Stimulated activated CD4-positive, alpha-beta T cell treated with anti-CD3 and anti-CD28 coated beads, Interleukin-4, amount 100 ng/mL, for 4 hours (primary cell): ENCODE measurements around the gene HOGA1.
A peak's percentile ranks its signal among the peaks of the same experiment; 100 is the strongest.
"Not testable (repeated sequence)": the region's sequence is repeated elsewhere in the genome, so short reads cannot be mapped to it uniquely, and the experiment has no call there.

ENCODE experiments used
- DNase-seq, 2 experiments: peaks; one replicate each; pipeline ENCODE4 v3.0.0-alpha.2; 2020

Gene HOGA1

DNA sequence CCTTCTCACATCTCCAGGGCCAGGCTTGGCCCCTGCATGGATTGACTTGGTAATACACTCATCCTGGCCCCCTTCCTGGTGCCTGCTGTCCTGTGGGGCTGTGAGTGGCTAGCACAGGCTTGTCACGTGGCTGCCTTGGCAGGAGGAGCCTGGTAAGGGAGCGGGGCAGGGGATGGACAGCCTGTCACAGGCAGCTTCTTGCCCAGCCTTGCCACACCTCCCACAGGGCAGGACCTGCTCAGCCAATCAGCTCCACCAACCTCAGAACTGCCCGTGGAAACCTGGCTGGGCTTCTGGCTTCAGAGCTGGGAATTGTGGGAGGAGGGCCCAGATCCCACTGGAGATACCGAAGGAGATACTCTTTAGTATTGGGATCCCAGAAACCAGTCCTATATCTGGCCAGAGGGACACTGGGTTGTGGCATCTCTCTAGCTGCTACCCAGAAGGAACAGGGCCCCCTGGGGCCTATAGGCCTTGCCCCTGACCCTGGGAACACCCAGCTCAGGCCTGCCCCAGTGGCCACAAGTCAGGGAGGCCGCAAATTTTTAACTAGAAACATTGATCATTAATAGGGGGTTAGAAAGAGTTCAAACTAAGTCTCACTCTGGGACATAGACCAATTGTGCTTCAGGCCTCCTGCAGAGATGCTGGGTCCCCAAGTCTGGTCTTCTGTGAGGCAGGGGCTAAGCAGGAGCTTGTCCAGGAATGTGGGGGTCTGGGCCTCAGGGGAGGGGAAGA, at the start of gene HOGA1:
Gene HOGA1 (plus strand): TSS at position 330 of the 738 bp plus-strand sequence. CDS start 315 bp downstream, at position 645.
- no peak for DNase-seq

DNA sequence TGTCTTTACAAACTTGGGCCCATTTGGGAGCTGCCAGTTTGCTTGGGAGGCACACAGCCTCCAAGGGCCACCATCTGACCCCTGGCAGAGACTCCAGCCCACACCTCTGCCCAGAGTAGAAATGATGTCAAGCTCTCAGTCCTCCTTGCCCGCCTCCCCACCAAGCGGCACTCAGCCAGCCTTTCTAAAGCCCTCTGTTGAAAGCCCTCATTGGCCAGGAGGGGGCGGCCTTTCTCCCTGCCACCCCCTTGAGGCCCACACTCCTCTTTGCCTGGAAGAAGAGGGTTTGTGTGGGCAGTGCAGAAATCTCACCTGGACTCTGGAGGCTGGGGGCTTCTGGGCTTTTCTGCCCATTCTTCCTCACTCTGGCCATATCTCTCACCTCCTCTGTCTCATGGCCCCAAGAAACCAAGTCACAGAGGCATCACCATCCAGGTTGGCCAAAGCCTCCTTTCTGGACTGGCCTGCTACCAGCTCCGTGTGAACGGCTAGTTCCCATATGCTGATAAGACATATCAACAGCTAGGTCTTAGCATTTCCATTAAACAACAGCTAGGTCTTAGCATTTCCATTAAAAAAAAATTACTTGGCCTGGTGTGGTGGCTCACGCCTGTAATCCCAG, 49.3 kb upstream of the HOGA1 start:
- peak; percentile 18 to 36 for DNase-seq

DNA sequence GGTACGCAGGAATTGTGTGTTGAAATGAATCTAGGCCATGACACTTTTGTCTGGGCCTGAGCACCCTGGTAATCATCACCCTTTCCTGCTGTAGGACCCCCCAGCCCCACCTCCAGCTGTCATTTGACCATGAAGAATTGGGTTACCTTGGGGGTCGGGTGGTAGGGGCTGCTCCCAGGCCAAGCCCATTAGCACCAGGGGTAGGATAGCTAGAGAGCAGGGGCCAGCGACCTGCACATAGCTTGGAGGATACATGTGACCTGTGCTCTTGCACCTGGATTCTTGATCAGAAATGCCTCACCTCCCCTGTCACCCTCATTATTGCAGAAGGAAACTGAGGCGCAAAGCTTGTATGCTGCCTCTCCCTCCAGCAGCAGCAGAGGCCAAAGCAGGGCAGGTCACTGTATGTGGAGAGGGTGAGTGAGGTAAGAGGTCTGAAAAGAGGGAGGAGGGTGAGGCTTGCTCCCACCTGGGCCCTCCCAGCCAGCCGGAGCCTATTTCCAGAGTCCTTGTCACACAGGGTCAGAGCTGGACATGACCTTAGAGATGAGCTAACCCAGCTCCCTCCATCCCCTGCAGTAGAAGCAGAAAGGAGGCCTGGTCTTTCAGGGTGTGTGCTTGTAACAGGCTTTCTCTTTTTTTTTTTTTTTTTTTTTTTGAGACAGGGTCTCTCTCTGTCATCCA, 46.9 kb upstream of the HOGA1 start:
- no peak for DNase-seq

DNA sequence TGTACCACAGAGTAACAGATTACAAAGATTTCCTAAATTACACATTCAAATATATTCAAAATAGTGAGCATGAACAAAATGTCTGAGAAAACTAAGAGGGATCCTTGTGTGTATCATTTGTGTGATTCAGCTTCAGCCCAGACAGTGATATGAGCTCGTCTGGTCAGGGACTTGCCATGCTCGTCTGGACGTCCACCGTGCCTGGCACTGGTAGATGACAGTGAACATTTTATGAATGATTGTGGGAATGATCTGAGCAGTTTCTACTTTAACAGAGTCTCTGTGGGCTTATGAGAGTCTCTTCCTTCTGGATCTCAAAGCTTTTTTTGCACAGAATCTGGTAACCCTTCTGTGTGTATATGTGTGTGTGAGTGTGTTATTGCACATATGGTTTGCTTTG, 45.8 kb upstream of the HOGA1 start:
- no peak for DNase-seq

DNA sequence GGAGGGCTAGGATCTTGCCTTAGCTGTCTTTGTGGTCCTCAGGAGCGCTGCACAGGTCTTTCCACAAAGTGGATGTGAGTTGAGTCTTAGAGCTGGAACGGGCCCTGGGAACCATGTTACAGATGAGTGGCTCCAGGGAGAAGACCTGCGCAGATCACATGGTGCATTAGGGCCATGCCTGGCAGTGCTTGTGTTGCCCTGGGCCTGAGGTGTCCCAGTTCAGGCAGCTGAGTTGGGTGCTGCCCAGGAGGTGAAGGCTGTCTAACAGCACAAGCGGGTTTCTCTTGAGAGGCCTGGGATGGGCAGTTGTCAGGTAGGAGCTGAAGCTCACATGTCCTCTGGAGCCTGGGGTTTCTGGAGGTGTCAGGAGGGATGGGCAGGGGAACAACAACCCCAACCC, 45.4 kb upstream of the HOGA1 start:
- DNase-seq: no peak

DNA sequence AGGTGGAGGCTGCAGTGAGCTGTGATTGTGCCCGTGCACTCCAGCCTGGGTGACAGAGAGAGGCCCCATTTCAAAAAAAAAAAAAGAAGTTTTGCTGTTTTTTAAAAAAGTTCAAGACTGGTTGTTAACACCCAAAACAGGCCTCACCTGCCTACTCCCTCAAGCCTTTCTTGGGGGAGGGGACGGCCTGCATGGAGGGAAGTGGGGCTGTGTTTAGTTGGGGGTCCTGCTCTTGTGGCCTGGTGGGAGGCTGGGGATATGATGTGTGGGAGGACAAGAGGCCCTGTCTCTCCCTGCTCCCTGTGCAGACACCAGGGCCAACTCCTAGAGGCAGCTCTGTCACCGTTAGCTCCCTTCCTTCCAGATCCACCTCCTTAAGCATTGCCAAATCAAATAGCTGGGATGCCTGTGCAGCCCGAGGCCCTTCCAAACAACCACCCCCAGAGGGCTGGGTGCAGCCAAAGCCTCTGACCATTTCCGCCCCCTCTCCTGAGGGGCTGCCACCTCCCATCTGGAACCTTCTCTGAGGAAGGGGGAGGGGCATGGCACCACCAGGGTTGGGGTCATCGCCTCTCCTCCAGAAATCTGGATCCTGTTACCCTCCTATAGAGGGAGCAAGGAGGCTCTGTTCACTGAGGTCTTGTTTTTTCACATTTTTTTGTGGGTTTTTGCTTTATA, 44.5 kb upstream of the HOGA1 start:
- DNase-seq: no peak

DNA sequence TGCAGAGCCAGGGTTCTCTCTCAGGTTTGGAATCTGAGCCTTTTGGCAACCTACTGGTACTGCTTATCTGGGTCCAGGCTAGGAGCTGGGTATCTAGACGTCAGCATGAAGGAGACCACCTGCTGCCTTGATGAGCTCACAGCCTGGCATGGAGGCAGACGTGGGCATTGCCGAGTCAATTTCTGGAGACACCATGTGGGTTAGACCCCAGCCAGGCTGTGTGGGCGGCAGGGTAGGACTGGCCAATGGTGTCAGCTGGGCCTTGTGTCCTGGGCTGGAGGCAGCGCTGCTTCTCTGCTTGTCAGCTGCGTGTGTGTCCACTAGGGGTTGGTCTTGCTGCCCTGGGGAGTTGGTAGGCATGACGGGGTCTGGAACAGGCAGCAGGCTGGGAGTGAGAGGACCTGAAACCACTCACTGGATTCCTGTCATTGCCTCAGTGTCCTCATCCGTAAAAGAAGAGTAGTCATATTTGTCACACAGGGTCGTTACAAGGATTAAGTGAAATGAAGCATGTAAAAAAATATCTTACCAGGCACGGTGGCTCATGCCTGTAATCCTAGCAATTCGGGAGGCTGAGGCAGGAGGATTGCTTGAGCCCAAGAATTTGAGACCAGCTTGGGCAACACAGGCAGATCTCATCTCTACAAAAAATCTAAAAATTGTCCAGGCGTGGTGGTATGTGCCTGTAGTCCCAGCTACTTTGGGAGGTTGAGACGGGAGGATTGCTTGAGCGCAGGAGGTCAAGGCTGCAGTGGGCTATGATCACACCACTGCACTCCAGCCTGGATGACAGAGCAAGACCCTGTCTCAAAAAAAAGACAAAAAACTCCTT, 43.3 kb upstream of the HOGA1 start:
- no peak for DNase-seq

DNA sequence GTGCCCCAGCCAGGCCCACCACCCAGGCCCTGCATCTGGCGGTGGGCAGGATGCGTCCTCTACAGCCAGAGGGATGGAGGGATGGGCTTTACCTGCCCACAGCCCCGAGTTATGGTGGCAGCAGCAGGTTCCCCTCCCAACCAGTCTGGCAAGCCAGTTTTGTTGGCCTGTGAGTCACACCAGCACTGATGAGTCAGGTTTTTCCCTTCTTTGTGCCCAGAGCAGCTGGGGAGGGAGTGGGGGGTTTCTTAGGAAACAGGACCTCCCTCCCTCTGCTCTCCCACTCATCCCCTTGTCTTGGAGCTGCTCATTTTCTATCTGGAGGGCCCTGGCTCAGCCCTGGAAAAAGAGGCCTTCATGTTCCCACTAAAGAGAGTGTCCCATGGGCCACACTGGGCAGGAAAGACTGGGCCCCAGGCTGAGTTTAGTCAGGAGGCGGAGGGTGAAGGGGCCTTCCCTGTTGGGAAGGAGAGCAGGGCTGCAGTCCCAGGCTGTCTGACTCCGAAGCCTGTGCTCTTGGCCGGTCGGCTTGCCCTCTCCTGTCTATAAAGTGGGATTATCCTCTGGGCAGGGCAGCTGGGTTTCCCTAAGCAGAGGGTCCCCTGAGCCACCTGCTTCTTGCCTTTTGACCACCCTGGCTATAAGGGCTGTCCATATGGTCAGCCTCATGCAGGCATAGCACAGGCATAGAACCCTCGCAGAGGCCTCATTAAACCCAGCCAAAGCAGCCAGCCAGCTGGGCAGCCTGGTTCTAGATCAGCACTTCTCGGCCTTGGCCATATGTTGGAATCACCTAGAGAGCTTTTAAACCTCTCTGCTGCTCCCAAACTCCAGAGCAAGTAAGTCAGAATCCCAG, 41.8 kb upstream of the HOGA1 start:
- peak; percentile 44 to 64 for DNase-seq

DNA sequence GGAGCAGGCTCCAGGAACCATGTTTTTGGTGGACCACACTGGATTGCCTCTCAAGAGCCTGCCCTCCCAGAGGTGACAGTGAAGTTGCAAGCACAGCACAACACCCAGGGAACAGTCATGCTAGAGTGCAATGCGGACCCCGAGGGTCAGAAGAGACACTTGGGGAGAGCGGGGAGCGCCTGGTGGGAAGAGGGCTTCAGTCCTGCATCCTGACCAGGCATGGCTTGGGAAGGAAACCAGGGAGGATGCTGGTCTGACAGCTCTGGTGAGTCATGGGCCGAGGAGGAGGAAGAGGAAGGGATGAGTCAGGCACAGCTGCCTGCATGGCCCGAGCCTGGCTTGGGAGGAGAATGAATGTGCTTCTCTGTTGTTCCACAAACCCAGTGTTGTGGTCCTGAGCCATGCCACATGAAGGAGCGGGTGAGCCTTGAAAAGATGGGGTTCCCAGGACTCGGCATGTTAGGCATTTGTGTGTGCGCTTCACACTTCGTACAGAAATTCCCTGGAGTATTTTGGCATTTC, 41.1 kb upstream of the HOGA1 start:
- DNase-seq: peak; percentile 48 to 62

DNA sequence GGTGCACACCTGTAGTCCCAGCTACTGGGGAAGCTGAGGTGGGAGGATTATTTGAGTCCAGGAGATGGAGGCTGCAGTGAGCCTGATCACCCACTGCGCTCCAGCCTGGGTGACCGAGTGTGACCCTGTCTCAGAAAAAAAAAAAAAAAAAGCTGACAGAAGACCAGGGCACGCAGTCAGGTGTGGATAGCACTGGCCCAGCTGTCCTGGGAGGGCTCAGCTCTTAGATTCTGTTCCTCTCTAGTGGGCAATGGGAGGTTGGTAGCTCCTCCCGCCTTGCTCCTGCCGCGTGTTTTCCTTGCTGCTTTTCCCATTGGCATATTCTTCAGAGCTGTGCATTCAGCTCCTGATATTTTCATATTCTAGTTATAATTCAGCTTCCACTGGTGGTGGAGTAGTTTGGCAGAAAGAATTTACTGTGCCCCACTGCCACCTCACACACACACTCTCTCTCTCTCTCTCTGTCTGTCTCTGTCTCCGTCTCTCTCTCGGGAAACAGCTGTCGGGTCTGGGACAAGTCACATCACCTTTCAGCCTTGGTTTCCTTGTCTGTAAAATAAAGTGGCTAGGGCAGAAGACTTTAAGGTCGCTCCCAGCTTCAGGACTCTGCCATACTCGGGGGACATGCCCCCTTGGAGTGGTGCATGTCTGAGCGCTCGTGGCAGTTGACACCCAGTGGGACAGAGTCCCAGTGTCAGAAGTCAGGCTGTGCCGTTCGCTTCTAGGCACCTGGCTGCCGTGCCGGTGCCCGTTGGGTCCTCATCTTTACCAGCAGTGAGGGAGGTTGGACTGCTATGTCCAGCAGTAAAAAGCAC, 37.5 kb upstream of the HOGA1 start:
- no peak for DNase-seq

DNA sequence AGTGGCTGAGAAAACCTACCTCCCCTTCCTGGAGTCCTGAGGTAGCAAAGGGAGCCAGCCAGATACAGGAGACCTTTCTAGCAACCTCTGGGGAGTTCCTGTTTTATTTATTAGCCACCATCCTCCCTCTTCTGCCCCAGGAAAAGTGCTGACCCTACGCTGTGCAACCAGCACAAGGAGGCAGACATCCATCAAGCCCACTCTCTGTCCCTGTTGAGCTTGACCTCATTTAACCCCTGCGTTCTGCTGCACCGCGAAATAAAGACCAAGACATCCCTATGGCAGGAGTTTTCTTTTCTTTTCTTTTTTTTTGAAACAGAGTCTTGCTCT, 37.0 kb upstream of the HOGA1 start:
- DNase-seq: no peak

DNA sequence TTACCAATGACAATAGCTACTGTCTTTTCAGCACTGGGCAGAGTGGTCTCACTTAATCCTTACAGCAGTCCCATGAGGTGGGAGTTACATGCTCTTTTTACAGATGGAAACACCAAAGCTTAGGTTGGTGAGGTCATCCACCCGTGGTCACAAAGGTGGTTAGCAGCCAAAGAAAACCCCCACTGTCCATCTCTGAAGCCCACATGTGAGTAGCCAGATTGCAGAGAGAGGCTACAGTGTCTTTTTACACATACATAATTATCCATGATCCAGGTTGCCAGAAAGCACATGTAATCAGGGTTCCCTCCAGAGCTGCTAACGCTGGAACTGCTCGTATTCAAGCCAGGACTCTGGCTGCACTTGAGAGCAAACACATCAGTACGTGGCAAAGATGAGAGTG, 36.2 kb upstream of the HOGA1 start:
- no peak for DNase-seq

DNA sequence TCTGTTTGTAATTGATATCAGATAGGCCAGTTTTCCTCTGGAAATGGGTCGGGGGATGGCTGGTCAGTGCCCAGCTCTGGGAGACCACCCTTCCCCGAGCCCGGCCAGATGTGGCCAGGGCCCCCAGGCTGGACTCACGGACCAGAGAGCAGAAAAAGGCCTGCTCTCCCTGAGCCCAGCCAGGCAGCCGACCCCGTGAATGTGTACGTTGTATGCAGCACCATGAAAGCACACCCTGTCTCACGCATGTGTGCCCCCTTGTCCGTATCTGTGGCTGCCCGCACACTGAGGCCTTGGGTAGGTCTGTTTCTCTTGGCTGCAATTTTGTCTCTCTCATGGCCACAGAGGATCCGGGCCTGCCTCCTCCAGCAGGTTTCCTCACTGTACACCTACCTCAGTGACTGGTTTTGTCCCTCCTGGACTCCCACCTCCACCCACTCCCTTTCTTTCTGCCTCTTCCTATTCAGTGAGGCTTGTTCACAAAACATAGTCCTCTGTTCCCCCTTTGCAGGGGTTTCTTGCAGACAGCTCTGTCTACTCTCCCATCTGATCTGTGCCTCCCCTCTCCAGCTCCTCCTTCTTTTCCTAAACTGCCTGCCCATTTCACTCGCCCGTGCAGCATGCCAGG, 35.2 kb upstream of the HOGA1 start:
- DNase-seq: no peak

DNA sequence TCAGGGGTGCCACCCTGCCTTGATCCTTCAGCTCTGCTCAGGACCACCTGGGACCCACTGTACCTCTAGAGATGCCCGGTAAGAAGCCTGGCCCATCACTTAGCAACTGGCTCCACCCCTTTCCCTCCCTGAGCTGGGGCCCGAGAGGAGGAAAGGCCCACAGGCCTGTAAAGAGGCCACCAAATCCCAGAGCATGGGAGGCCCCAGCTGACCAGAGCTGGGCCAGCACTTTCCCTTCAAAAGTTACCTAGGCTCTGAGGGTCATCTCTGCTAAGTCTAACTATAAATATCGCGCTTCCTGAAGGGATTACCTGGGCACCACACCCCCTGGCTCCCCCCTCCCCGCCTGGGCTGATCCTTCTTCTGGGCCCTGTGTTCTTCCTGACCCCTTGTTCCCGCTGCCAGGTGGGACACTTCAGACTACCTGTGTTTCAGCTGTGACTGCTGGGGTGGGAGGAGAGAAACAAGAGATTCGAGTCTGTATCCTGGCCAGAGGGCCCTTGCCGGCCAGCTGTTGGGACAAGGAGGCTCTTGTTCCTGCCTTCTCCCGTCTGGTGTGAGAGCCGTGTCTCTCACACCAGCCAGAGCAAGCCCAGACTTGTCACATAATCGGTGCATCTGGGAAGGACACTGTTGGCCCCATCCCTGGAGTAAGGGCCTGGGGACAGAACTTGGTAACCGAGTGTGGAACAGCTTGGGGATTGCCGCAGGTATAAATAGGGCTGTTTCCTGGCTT, 34.4 kb upstream of the HOGA1 start:
- DNase-seq: no peak

DNA sequence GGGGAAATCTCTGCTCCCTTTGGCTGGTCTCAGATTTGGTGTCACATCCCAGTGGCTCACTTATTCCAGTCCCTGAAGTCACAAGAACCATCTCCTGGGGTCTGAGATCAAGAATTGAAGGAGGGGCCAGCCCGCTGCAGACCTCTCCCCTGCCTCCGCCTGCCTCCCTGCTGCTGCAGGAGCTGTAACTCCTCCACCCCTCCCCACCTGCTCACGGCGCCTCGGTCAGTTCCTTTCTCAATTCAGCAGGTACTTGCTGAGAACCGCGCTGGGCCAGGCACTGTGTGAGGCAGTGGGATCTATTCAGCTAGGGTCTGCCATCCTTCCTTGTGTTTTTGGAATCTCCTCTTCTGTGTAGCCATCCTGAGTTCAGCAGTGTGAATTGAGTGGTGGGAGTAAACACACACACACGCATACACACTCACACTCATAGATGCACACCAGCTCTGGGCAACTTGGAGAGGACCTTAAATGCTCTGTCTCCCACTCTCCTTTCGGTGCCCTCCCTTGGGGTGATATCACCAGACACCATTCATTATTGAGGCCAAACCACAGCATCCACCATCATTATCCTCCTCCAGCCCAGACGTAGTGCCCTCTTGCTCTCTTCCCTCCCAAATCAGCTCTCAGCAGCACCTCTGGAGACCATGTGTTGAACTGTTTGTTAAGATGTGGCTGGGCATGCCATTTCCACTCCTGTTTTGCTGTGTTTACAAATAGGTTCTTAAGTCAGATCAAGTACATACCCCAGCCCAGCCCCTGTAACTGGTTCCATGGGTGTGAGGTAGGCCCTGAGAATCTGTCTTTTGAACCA, 33.6 kb upstream of the HOGA1 start:
- no peak for DNase-seq

DNA sequence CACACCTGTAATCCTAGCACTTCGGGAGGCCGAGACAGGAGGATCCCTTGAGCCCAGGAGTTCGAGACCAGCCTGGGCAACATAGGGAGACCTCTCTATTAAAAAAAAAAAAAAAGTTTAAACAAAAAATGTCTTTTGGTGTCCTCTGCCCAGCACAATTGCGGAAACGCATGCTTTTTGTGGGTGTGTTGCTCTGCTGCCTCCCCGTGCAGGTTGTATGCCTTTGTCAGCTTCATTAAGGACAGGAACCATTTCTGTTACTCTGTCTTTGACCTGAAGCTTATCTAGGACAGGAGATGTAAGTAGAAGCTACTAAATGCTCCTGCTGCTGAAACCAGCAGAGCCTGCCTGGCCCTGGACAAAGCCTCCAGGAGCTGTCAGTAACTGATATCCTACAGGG, 32.9 kb upstream of the HOGA1 start:
- no peak for DNase-seq

DNA sequence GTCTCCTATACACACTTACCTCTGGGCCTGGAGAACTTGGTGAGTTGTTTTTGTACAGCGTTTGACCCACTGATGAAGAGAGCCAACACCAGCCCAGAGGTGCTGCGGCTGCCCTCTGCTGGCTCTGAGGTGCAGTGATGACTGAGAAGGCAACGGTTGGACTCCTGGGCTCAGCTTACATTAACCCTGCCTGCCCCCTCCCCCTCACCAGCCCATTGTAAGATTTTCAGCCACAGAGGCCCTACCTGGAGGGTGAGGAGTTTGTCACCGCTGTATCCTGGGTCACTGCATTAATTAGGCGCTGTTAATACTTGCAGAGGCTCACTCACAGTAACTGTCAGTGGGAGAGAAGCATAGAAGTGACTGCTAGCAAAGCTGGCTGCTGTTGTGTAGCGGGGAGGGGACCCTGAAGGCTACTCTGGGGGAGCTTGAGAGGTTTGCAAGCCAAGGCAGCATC, 30.6 kb upstream of the HOGA1 start:
- peak; percentile 59 to 64 for DNase-seq

DNA sequence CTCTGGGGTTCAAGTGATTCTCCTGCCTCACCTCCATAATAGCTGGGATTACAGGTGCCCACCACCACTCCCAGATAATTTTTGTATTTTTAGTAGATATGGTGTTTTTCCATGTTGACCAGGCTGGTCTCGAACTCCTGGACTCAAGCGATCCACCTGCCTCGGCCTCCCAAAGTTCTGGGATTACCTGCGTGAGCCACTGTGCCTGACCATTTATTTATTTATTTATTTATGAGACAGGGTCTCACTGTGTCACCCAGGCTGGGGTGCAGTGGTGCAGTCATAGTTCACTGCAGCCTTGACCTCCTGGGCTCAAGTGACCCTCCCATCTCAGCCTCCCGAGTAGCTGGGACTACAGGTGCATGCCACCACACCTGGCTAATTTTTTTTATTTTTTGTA, 29.9 kb upstream of the HOGA1 start:
- DNase-seq: not testable (repeated sequence)
